ENCODE measurements around the gene GRHL1. TPM values are rescaled to one million over a fixed set of nuclear protein-coding genes. Genes with fewer than 3 reads are reported as not detected.

GRHL1 gene
- total and polyA plus RNA-seq, 9 of the 15 experiments (the other 6 are each of a cell fraction or from before 2014, with no cell fraction given): 1.7 to 6.1 (median 4.7) TPM

GRCh38 chr2:10017313-10017941, 65.9 kb downstream of the GRHL1 start:
- H3K4me2 ChIP-seq (ENCODE audit: insufficient read depth, low read length): no peak overlapping the region
- no peaks in the 10 kb centered on the region for H3K79me2 ChIP-seq (ENCODE audit: control insufficient read depth, insufficient read depth, low read length)
- no peak overlapping the region for H3K4me3 ChIP-seq
- WGBS (ENCODE audit: insufficient coverage, low coverage, missing lambda C conversion rate): 36% methylated on average over 5 of the region's 5 CpGs
- no peak overlapping the region for H2AFZ ChIP-seq (ENCODE audit: low read depth, low read length)
- no peaks in the 10 kb centered on the region for H3K9me3 ChIP-seq (replicated peaks; ENCODE audit: control insufficient read depth, insufficient read depth, low read depth, low read length)
- no peaks in the 10 kb centered on the region for H3K36me3 ChIP-seq (ENCODE audit: control insufficient read depth, insufficient read depth, low read length)
- ChIA-PET POLR2A (interaction anchor here (0.9 to 1.2 kb wide), 4 partner anchors 10 to 174 kb away, joined by 3 to 6 read pairs (median 4); partner anchors contain the start of gene TAF1B), CTCF (ENCODE audit: low intra/inter-chr PET ratio) (no interaction called here)
- intact Hi-C loops (cut with micrococcal nuclease): no loop called here
- H3K27ac ChIP-seq (ENCODE audit: extremely low read depth, low read depth, low read length): no peak overlapping the region
- in situ Hi-C loops (cut with MboI): no loop called here
- no peaks in the 10 kb centered on the region for H4K20me1 ChIP-seq (replicated peaks; ENCODE audit: control insufficient read depth, insufficient read depth, low read length)
- no peak overlapping the region for H3K9ac ChIP-seq (ENCODE audit: insufficient read depth in 1 of 2, low read depth in 2 of 2, low read length in 2 of 2)
- no peak for DNase-seq (ENCODE audit: extremely low read depth in 1 of 4, low spot score in 3 of 4)
- no peak for FAIRE-seq
- BruUV-seq (replicated peaks): no TSS peak
- peaks cover 11 to 33% of the 10 kb centered on the region in 2 experiments; a peak in 4 of 5 replicates for H3K4me1 ChIP-seq (replicated peaks in 1 of 2; ENCODE audit: control insufficient read depth in 2 of 2, insufficient read depth in 2 of 2, low read length in 2 of 2)
- ATAC-seq: no peak
- H3K27me3 ChIP-seq (ENCODE audit: control insufficient read depth in 2 of 2, insufficient read depth in 2 of 2, low read length in 2 of 2): peaks cover 0 to 4% of the 10 kb centered on the region in 2 experiments; a peak in 1 of 5 replicates
- no peaks in the 10 kb centered on the region for H3K9me1 ChIP-seq (ENCODE audit: control insufficient read depth, insufficient read depth, low read length)
- no peak for TF ChIP-seq HIVEP1 (CRISPR knock-in tag; IDR thresholded peaks at IDR 0.05)
- TF ChIP-seq ZBTB5 (IDR thresholded peaks at IDR 0.05): no peak
- no peak for TF ChIP-seq NFATC3 (IDR thresholded peaks at IDR 0.05)
- TF ChIP-seq IFI16 (CRISPR knock-in tag; IDR thresholded peaks at IDR 0.05): no peak
- no peak for TF ChIP-seq MIER1 (IDR thresholded peaks at IDR 0.05; ENCODE audit: low read depth)
- TF ChIP-seq PBX2 (CRISPR knock-in tag; IDR thresholded peaks at IDR 0.05; ENCODE audit: low read depth): no peak
- TF ChIP-seq PBX2 (tag; conservative IDR thresholded peaks at IDR 0.05; ENCODE audit: low read depth): no peak
- TF ChIP-seq YBX1 (IDR thresholded peaks at IDR 0.05): no peak
- no peak for TF ChIP-seq ZFP1 (CRISPR knock-in tag; IDR thresholded peaks at IDR 0.05)
- no peak for TF ChIP-seq TFE3 (CRISPR knock-in tag; IDR thresholded peaks at IDR 0.05)
- TF ChIP-seq CLOCK (CRISPR knock-in tag; IDR thresholded peaks at IDR 0.05; ENCODE audit: borderline replicate concordance): no peak
- TF ChIP-seq TCF15 (CRISPR knock-in tag; IDR thresholded peaks at IDR 0.05): no peak

Data from K562 (cell line).